NB4 (cell line): ENCODE results near the gene CX3CL1.

Source experiments
- POLR2A ChIP-seq: IDR thresholded peaks from 2 replicates; pipeline ENCODE4 v1.6.1; 2011; ENCODE audit warnings: mild to moderate bottlenecking; ENCODE audit not compliant: insufficient read length; ENCODE audit errors: extremely low read depth
- TF ChIP-seq, protein P1 (sequence below): IDR thresholded peaks from one replicate; pipeline ENCODE4 v1.5.1; 2012; ENCODE audit warnings: low read depth, low read length
- TF ChIP-seq, protein P2 (sequence below): IDR thresholded peaks from 2 replicates; pipeline ENCODE4 v1.6.1; 2011; ENCODE audit warnings: low read depth, low read length

DNA sequence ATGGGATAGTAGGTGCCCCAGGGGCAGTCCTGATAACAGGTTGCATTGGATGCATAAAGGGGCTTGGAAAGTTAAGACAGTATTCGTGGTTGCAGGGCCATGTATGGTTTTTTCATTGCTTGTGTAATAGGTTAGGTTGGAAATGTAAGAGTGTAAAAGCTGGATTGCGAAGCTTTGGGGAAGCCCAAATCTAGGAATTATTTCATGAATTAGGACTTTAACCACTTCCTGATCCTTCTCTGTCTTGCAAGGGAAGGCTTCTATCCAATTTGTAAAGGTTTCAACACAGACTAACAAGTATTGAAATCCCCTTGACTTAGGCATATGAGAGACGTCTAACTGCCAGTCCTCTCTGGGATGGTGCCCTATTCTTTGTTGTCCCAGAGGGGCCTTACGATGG lies 24.5 kb downstream of the CX3CL1 start:
- TF ChIP-seq, protein P1, sequence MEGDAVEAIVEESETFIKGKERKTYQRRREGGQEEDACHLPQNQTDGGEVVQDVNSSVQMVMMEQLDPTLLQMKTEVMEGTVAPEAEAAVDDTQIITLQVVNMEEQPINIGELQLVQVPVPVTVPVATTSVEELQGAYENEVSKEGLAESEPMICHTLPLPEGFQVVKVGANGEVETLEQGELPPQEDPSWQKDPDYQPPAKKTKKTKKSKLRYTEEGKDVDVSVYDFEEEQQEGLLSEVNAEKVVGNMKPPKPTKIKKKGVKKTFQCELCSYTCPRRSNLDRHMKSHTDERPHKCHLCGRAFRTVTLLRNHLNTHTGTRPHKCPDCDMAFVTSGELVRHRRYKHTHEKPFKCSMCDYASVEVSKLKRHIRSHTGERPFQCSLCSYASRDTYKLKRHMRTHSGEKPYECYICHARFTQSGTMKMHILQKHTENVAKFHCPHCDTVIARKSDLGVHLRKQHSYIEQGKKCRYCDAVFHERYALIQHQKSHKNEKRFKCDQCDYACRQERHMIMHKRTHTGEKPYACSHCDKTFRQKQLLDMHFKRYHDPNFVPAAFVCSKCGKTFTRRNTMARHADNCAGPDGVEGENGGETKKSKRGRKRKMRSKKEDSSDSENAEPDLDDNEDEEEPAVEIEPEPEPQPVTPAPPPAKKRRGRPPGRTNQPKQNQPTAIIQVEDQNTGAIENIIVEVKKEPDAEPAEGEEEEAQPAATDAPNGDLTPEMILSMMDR = no peak
- TF ChIP-seq, protein P2, sequence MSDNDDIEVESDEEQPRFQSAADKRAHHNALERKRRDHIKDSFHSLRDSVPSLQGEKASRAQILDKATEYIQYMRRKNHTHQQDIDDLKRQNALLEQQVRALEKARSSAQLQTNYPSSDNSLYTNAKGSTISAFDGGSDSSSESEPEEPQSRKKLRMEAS = no peak
- no peak for TF ChIP-seq POLR2A
